ENCODE results near the gene MEIS2.

DNA sequence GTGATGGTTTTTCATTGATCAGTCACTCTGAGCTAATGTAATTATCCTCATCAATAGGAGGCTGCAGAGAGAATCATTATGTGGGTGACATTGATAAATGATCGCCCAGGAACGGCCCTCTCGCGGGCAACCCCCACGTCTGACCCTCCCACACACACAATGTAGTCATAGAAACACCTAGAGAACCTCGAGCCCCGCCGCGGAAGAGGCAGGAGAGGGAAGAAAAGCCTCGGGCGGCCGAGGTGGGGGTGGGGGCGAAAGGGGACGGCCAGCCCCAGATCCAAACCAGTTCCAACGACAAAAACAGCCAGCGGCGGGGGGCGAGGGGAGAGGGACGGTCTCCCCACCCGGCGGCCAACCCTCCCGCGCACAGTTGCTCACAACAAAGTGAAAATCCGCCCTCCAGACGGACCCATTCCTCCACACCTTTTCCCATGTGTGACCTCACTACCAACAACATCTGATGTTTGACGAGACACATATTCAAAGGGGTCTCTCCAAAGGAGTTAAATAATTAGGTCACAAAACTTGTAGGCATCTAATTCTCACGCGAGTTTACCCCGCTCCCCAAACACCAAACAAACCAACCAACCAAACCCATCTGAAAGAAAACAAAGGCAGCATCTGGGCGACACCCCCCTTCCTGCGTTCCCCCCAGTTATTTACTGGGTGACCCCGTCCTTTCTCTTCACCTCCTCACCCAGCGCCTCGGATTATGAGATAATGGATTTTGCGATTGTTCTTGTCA is 213.0 kb downstream of the MEIS2 start:
- TF ChIP-seq POLR2A (IDR thresholded peaks at IDR 0.05; ENCODE audit: low read depth, low read length) (no peak), POLR2AphosphoS5 (IDR thresholded peaks at IDR 0.05; ENCODE audit: low read depth, low read length) (no peak), POU2F2 (IDR thresholded peaks at IDR 0.05; ENCODE audit: low read depth, low read length) (no peak)
